Mesodermal cell (in vitro differentiated cells): ENCODE results near the gene TMEM240.

Experiments
- H3K27ac ChIP-seq: 2 replicates; pipeline ENCODE4 v1.7.0; 2013; ENCODE audit warnings: mild to moderate bottlenecking, low read depth, low read length, moderate library complexity; ENCODE audit not compliant: severe bottlenecking
- H3K36me3 ChIP-seq: 2 replicates; pipeline ENCODE4 v1.7.1; 2013; ENCODE audit warnings: mild to moderate bottlenecking, low read length, moderate library complexity; ENCODE audit not compliant: control insufficient read depth, insufficient read depth
- H3K4me1 ChIP-seq: one replicate; pipeline ENCODE4 v1.7.1; 2013; ENCODE audit warnings: mild to moderate bottlenecking, low read length; ENCODE audit not compliant: insufficient read depth, control insufficient read depth, poor library complexity, severe bottlenecking
- H3K4me3 ChIP-seq: 2 replicates; pipeline ENCODE4 v1.7.0; 2013; ENCODE audit warnings: low read length, control low read depth, mild to moderate bottlenecking; ENCODE audit not compliant: insufficient read depth, poor library complexity, severe bottlenecking; ENCODE audit errors: extremely low read depth
- H3K9me3 ChIP-seq: 2 replicates; pipeline ENCODE4 v1.7.1; 2013; ENCODE audit warnings: mild to moderate bottlenecking, low read length, moderate library complexity; ENCODE audit not compliant: control insufficient read depth
- WGBS, 2 experiments: methylation state at CpG; one replicate each; pipeline ENCODE4 v1.1.5; 2013; ENCODE audit warnings: missing lambda C conversion rate in 2 of 2; ENCODE audit not compliant: insufficient coverage in 2 of 2; 5-methylcytosine and 5-hydroxymethylcytosine counted together

The TMEM240 gene

GRCh38 chr1:1547011-1547410 lies 6.6 kb upstream of the TMEM240 start:
- WGBS, 2 experiments, result 97 to 98% methylated on average over 7 of the region's 9 CpGs
- Histone ChIP-seq H3K4me3 (no peak overlapping the region), H3K27ac (no peak overlapping the region), H3K4me1 (peaks cover 2% of the 10 kb centered on the region), H3K36me3 (peaks cover 62% of the 10 kb centered on the region), H3K9me3 (no peaks in the 10 kb centered on the region)

DNA sequence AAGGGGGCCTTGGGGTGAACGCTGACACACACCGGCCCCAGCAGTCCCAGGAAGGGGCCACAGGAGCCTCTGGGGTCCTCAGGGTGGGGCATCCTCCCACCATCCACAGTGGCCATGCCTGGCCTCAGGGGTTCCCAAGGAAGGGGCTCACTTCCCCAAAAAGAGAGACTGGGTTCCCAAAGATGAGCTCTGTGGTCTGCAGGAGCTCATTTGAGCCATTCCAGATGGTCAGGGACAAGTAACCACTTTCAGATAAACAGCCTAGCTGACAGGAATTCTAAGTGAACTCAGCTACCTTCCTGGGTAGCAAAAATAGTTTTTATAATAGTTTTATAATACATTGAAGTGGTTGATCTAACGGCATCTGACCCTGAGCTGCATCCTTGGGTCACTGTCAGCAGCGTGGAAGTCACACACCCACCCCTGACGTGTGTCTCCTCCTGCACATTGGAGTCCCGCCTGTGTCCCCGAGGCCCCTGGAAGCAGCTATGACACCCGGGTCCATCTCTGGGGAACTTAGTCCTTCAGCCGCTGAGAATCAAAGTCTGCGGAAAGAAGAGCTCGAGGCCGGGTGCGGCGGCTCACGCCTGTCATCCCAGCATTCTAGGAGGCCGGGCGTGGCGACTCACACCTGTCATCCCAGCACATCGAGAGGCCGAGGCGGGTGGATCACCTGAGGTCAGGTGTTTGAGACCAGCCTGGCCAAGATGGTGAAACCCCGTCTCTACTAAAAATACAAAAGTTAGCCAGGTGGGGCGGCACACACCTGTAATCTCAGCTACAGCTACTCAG lies 5.7 kb upstream of the TMEM240 start:
- Histone ChIP-seq H3K27ac (no peak overlapping the region), H3K4me3 (no peak overlapping the region), H3K4me1 (no peaks in the 10 kb centered on the region), H3K9me3 (no peaks in the 10 kb centered on the region), H3K36me3 (peaks cover 68% of the 10 kb centered on the region)
- 94% methylated on average over 23 of the region's 23 CpGs for WGBS, 2 experiments

DNA sequence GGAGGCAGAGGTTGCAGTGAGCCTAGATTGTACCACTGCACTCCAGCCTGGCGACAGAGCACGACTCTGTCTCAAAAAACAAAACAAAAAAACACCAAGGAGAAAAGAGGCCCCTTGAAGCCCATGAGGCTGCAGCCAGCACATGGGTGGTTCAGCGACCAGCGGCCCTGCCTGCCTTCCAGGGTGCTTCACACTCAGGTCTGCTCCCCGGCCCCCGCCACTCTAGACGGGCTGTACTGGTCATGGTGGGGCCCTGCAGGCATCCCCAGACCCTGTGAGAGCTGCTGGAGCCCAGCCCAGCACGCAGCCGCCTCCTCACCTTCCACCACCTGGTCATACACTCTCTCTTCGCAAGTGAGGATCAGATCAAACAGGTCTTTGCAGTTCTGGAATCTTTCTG lies 4.1 kb upstream of the TMEM240 start:
- peaks cover 71% of the 10 kb centered on the region for H3K36me3 ChIP-seq
- no peaks in the 10 kb centered on the region for H3K9me3 ChIP-seq
- 98% methylated on average over 10 of the region's 10 CpGs for WGBS, 2 experiments
- H3K27ac ChIP-seq, result no peak overlapping the region
- H3K4me3 ChIP-seq, result no peak overlapping the region
- peaks cover under 1% of the 10 kb centered on the region for H3K4me1 ChIP-seq

- H3K9me3 ChIP-seq, result no peaks in the 10 kb centered on the region
- 92 to 93% methylated on average over 18 to 19 of the region's 19 CpGs for WGBS, 2 experiments
- no peak overlapping the region for H3K27ac ChIP-seq
- H3K36me3 ChIP-seq, result peaks cover 66% of the 10 kb centered on the region
- H3K4me1 ChIP-seq, result peaks cover 8% of the 10 kb centered on the region
- H3K4me3 ChIP-seq, result no peak overlapping the region
Measured at GRCh38 chr1:1543706-1544099, 3.3 kb upstream of the TMEM240 start.

DNA sequence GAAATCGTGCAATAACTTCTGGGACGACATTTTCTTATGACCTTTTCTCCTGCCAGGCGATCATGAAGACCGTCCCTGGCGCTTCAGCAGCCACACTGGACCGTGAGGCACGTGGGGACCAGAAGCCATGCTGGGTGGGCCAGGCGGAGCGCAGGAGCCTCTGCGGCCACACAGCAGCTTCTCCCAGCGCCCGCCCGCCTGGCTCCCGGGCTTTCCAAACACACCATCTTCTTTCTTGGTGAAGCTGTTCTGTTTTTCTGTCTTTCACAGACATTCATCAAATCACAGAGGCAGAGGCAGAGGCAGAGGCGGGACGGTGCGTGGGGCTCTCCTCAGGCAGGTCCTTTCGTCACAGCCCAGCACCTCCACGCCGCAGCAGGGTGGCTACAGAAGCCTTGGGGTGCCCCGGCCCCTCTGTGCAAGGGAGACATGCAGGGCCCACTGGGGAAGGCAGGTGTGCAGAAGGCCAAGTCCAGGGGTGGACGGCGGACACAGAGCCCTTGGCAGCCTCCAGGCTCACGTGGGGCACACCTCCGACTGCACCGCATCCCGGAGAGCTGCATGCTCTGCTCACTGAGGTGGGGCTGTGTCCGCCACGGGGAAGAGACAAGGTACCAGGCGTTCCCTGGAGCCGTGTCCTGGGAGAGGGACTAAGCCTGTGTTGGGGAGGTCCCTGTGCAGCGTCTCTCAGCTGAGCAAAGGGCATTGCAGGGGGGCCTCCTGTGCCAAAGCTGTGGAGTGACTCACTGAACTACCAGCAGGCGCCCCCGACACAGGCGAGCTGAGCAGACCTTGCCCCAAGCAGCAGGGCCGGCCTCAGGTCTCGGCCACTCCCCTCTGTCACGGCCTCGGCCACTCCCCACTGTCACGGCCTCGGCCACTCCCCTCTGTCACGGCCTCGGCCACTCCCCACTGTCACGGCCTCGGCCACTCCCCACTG lies 2.6 kb upstream of the TMEM240 start:
- Histone ChIP-seq H3K9me3 (no peaks in the 10 kb centered on the region), H3K4me1 (peaks cover 9% of the 10 kb centered on the region), H3K36me3 (peaks cover 65% of the 10 kb centered on the region), H3K4me3 (no peak overlapping the region), H3K27ac (no peak overlapping the region)
- 94% methylated on average over 43 to 45 of the region's 45 CpGs for WGBS, 2 experiments

GRCh38 chr1:1541956-1542765 lies 1.7 kb upstream of the TMEM240 start:
- no peak overlapping the region for H3K27ac ChIP-seq
- H3K4me3 ChIP-seq, result no peak overlapping the region
- peaks cover 9% of the 10 kb centered on the region for H3K4me1 ChIP-seq
- no peaks in the 10 kb centered on the region for H3K9me3 ChIP-seq
- peaks cover 59% of the 10 kb centered on the region for H3K36me3 ChIP-seq
- 97 to 98% methylated on average over 33 to 37 of the region's 37 CpGs for WGBS, 2 experiments

DNA sequence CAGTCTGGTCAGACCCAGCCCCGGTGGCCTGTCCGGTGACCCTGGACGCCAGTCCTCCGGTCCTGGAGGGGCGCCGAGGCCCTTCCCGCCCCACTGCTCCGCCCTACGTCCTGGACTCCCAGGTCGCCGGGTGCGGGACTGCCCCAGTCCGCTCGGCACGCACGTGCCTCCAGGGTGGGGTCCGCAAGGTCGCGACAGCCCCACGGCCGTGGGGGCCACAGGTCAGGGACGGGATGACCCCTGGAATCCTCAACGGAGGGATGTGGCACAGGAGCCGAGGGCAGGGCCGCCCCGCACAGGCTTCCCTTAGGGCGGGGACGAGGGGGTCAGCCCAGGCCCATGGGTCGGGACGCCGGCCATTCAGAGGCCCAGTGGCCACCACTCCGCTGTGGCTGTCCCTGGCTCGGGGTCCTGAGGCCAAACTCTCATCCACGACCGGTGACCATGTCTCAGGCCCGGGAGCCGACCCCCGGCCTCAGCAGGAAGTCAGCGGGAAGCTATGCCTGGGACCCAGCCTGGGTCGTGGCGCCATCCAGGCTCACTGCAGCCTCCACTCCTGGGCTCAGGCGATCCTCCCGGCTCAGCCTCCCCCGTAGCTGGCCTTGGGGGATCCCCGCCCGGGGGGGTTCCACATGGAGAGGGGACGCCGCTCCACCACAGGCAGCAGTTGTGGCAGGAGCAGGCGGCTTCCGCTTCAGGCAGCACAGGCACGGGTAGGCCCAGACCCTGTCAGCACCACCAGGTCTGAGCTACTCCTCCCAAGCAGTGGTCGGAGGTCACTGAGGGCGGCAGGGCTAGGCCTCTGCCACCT lies 599 bp upstream of the TMEM240 start:
- Histone ChIP-seq H3K4me1 (peaks cover 9% of the 10 kb centered on the region), H3K27ac (no peak overlapping the region), H3K36me3 (peaks cover 48% of the 10 kb centered on the region), H3K9me3 (no peaks in the 10 kb centered on the region), H3K4me3 (peak overlapping the region; percentile 44)
- WGBS, 2 experiments, result 61 to 67% methylated on average over 52 to 53 of the region's 53 CpGs

DNA sequence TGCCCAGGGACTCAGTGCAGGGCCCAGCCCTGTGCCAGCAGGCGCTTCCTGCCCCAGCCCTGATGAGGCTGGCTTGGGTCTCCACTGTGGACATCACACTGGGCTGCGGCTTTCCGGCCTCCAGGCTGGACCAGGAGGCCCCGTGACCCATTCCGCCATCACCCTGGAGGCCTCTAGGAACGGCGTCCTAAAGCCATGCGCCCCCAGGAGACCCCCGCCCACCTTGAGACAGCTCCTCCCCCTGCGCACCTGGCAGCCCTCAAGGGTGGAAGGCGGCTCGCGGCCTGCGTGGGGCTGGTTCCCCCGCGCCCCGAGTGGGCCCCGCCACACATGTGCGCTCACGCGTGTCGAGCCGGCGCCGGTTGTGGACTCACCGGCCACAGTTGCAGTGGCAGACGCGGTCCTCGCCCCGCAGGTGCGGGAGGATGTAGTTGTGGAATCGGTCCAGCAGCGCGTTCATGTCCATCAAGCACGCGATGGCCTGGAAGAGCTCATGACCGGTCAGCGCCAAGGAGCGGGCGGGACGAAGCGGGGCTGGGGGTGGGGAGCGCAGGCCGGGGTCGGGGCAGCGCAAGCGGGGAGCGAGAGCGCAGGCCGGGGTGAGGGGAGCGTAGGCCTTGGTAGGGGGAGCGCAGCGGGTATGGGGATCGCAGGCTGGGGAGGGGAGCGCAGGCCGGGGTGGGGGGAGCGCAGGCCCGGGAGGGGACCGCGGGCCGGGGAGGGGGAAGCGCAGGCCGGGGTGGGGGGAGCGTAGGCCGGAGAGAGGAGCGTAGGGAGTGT lies 924 bp downstream of the TMEM240 start:
- peaks cover 9% of the 10 kb centered on the region for H3K4me1 ChIP-seq
- peak overlapping the region; percentile 44 for H3K4me3 ChIP-seq
- no peak overlapping the region for H3K27ac ChIP-seq
- 17 to 21% methylated on average over 31 to 36 of the region's 66 CpGs for WGBS, 2 experiments
- no peaks in the 10 kb centered on the region for H3K9me3 ChIP-seq
- peaks cover 41% of the 10 kb centered on the region for H3K36me3 ChIP-seq

GRCh38 chr1:1538989-1539309 lies 1.5 kb downstream of the TMEM240 start:
- 89 to 92% methylated on average over 17 to 18 of the region's 18 CpGs for WGBS, 2 experiments
- H3K27ac ChIP-seq, result no peak overlapping the region
- H3K4me3 ChIP-seq, result peak overlapping the region; percentile 44
- peaks cover 38% of the 10 kb centered on the region for H3K36me3 ChIP-seq
- H3K4me1 ChIP-seq, result peaks cover 9% of the 10 kb centered on the region
- no peaks in the 10 kb centered on the region for H3K9me3 ChIP-seq
